Vagina (tissue), 2 donors: ENCODE measurements around the gene DHX34.

Experiments used
- POLR2AphosphoS5 ChIP-seq, 2 donors: sonication (generic); formaldehyde crosslinking; IDR thresholded peaks; one replicate each; pipeline ENCODE4 v1.9.0; 2017; ENCODE audit warnings: antibody characterized with exemption in 2 of 2, mild to moderate bottlenecking in 2 of 2, low read depth in 1 of 2; ENCODE audit not compliant: insufficient read depth in 1 of 2
- TF ChIP-seq, protein P1 (sequence below), 3 experiments: fragments of 450-650 bp in 2 of 3; fragments of 200-600 bp in 1 of 3; sonication (generic) in 1 of 3; IDR thresholded peaks; one replicate each; pipeline ENCODE4 v1.5.1; 2017 to 2019; ENCODE audit warnings: antibody characterized with exemption in 3 of 3, mild to moderate bottlenecking in 2 of 3, moderate library complexity in 2 of 3

DNA sequence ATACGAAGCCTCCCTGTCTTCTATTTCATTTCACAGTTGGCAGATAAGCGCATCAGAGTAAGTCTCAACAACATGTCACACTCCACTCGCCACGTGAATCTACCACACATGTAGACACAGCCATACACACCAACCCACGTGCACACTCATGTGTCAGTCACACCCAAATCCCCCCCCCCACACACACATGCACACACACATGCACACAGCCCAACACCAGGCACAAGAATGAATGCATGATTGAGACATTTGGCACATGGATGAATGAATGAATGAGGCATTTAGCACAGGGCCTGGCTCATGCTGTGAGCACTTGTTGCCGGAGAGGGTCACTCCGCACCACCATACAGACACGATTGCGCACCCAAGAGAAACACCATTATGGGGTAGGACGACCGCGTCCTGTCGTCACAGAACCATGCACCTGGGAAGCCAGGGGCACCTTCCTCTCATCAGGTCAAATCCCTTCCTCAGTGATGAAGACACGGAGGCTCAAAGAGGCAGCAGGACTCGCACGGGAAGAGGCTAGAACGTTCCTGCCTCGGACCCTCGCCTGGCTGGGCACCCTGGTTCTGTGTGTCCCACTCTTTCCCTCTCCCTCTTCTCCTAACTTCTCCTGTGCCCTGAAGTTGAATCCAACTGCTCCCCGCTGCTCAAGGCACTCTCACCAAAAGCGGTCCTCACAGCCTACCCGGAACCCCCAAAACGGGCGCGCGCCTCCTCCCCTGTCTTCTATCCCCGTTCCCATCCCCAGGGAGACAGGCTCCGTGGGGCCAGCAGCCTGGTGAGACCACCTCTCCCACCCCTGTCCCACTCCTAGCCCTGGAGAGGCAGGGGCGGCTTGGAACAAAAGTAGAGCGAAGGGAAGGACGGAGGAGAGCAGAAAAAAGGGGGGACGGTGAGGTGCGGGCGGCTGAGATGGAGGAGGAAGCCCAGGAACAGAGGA lies 68.9 kb downstream of the DHX34 start:
- TF ChIP-seq, protein P1, sequence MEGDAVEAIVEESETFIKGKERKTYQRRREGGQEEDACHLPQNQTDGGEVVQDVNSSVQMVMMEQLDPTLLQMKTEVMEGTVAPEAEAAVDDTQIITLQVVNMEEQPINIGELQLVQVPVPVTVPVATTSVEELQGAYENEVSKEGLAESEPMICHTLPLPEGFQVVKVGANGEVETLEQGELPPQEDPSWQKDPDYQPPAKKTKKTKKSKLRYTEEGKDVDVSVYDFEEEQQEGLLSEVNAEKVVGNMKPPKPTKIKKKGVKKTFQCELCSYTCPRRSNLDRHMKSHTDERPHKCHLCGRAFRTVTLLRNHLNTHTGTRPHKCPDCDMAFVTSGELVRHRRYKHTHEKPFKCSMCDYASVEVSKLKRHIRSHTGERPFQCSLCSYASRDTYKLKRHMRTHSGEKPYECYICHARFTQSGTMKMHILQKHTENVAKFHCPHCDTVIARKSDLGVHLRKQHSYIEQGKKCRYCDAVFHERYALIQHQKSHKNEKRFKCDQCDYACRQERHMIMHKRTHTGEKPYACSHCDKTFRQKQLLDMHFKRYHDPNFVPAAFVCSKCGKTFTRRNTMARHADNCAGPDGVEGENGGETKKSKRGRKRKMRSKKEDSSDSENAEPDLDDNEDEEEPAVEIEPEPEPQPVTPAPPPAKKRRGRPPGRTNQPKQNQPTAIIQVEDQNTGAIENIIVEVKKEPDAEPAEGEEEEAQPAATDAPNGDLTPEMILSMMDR (IDR thresholded peaks at IDR 0.05): no peak
- no peak for TF ChIP-seq POLR2AphosphoS5 (IDR thresholded peaks at IDR 0.05; ENCODE audit: insufficient read depth in 1 of 2, low read depth in 1 of 2)
